AG04450 (cell line): ENCODE measurements around the gene SPAG4. TPM values are rescaled to one million over a fixed set of nuclear protein-coding genes. Genes with fewer than 3 reads are reported as not detected.

Experiments
- CTCF ChIA-PET: fragments of 300-600, 350-600 bp; formaldehyde crosslinking; extraction: SDS; loops from one replicate; lab custom pipeline; 2022; ENCODE audit warnings: antibody characterized with exemption, inconsistent platforms; lab: Charles Lee
- POLR2A ChIA-PET: fragments of 350-600 bp; formaldehyde crosslinking; extraction: SDS; loops from one replicate; lab custom pipeline; 2021; ENCODE audit warnings: antibody characterized with exemption, inconsistent platforms; lab: Yijun Ruan, JAX
- DNase-seq: peaks from one replicate; pipeline ENCODE4 v3.0.0-alpha.2; 2011; ENCODE audit warnings: low read depth, low spot score
- H3K27ac ChIP-seq: one replicate; pipeline ENCODE4 v1.5.1; 2012; ENCODE audit warnings: low read depth, low read length, control low read depth
- H3K27me3 ChIP-seq: one replicate; pipeline ENCODE4 v1.6.0; 2012; ENCODE audit warnings: low read length; ENCODE audit not compliant: control insufficient read depth, insufficient read depth
- H3K4me3 ChIP-seq: 2 replicates; pipeline ENCODE4 v1.5.1; 2011; ENCODE audit warnings: mild to moderate bottlenecking, low read depth, low read length, control low read depth
- H3K9me3 ChIP-seq: 2 replicates; pipeline ENCODE4 v1.5.1; 2012; ENCODE audit warnings: low read length; ENCODE audit not compliant: control insufficient read depth, insufficient read depth
- polyA plus RNA-seq: library from polyadenylated mRNA; depleted of rRNA; stranded (reverse); fragments of >200 nt; gene quantifications from 2 replicates; pipeline ENCODE4 v1.2.3, GENCODE V29; 2011
- TF ChIP-seq, protein P1 (sequence below): IDR thresholded peaks from 2 replicates; pipeline ENCODE4 v1.5.1; 2011; ENCODE audit warnings: low read depth, low read length, control low read depth, inconsistent platforms

SPAG4 gene
- polyA plus RNA-seq, 1 experiment, result 1.8 TPM

DNA sequence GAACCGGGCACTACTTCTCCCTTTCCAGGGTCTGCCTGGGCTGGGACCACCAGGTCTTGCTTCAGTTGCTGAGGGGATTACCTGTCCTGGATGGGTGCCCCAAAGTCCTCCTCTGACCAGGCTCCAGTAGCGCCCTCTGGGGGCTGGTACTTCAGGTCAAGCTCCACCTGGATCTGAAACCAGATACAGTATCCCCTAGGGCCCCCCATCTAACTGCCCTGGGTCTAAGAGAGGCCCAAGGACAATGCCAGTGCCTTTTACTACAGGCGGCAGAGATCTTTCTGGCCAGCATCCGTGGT, 11.2 kb upstream of the SPAG4 start:
- Histone ChIP-seq H3K9me3 (peaks cover 3% of the 10 kb centered on the region; the same call in 1 of the 2 replicates), H3K4me3 (no peak overlapping the region), H3K27ac (no peak overlapping the region), H3K27me3 (peaks cover 27% of the 10 kb centered on the region)
- DNase-seq, result no peak
- CTCF ChIA-PET, result no interaction called here
- TF ChIP-seq, protein P1, sequence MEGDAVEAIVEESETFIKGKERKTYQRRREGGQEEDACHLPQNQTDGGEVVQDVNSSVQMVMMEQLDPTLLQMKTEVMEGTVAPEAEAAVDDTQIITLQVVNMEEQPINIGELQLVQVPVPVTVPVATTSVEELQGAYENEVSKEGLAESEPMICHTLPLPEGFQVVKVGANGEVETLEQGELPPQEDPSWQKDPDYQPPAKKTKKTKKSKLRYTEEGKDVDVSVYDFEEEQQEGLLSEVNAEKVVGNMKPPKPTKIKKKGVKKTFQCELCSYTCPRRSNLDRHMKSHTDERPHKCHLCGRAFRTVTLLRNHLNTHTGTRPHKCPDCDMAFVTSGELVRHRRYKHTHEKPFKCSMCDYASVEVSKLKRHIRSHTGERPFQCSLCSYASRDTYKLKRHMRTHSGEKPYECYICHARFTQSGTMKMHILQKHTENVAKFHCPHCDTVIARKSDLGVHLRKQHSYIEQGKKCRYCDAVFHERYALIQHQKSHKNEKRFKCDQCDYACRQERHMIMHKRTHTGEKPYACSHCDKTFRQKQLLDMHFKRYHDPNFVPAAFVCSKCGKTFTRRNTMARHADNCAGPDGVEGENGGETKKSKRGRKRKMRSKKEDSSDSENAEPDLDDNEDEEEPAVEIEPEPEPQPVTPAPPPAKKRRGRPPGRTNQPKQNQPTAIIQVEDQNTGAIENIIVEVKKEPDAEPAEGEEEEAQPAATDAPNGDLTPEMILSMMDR, result peak; percentile 36
- POLR2A ChIA-PET, result no interaction called here

DNA sequence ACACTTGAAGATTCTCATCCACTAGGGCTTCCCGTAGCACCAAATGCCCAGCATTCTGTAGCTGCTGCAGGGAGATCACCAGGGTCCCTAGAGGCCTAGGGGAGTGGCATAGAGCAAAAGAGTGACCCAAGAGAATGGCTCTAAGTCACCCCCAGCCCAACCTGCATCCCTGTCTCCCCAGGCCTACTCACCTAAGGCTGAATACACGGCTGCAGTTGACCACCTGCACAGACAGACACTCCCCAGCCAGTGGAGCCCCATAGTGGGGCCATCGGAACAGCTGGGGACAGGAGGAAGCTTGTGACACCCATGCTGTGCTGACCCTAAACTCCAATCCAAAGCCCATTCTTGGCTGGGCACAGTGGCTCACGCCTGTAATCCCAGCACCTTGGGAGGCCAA, 9.5 kb upstream of the SPAG4 start:
- DNase-seq, result no peak
- ChIA-PET POLR2A (no interaction called here), CTCF (interaction anchor here (0.5 kb wide), 1 partner anchor 185 kb away, joined by 3 read pairs; no protein-coding TSS in a partner anchor)
- Histone ChIP-seq H3K4me3 (no peak overlapping the region), H3K9me3 (no peaks in the 10 kb centered on the region; the same call in 1 of the 2 replicates), H3K27me3 (peaks cover 15% of the 10 kb centered on the region), H3K27ac (no peak overlapping the region)
- TF ChIP-seq, protein P1, result no peak

DNA sequence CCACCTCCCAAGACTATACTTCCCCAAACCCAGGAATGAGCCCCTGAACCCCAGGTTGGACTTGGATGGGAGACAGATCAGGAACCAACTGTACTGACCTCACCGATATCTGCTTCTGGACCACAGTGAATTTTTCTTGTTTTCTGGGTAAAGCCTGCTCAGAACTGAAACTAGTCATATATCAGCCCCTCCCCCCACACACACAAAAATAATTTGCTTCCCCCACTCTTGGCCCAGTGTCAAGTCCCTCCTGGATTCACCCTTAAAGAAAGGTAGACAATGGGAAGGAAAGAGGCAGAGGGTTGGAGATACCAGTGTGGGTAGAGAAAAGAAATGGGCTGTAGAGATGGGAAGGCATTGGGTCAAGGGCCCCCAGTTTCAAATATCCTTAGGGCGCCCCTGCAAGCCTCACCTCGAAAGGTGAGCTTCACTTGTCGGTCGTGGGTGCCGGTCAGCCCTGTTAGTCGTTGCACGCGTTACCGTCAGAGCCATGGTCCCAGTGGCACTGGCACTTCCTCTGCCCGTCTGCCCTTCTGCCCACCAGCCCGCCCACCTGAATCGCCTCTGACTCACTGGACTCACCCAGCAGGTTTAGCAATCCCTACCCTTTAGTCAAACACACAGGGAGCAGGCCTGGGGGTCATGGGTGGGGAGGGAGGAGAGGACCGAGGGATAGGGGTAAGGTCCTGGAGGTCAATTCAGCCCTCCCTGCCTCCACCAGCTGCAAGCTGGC, 8.5 kb upstream of the SPAG4 start:
- H3K4me3 ChIP-seq, result no peak overlapping the region
- TF ChIP-seq, protein P1, result no peak
- no peak for DNase-seq
- POLR2A ChIA-PET, result no interaction called here
- H3K9me3 ChIP-seq, result no peaks in the 10 kb centered on the region; the same call in 1 of the 2 replicates
- CTCF ChIA-PET, result no interaction called here
- H3K27me3 ChIP-seq, result peaks cover 8% of the 10 kb centered on the region
- no peak overlapping the region for H3K27ac ChIP-seq

DNA sequence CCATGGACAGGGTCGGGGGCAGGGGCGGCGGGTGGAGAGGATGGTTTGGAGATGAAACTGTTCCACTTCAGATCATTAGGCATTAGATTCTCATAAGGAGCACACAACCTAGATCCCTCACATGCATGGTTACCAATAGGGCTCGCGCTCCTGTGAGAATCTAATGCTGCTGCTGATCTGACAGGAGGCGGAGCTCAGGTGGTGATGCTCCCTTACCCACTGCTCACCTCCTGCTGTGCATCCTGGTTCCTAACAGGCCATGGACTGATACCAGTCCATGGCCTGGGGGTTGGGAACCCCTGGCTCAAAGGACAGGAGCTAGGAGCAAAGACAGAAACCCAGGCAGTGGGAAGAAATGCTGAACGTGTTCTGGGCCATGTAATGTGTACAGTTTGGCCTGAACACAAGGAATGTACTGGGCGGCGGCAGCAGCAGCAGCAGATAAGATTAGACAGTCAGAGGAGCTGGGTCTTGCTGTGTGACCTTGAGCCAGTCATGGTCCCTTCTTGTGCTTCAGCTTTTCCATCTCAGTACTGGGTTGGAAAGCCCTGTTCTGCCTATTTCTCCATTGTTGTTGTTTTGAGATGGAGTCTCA, 4.7 kb upstream of the SPAG4 start:
- Histone ChIP-seq H3K27me3 (no peaks in the 10 kb centered on the region), H3K27ac (no peak overlapping the region), H3K9me3 (no peaks in the 10 kb centered on the region), H3K4me3 (no peak overlapping the region)
- POLR2A ChIA-PET, result no interaction called here
- DNase-seq, result no peak
- CTCF ChIA-PET, result no interaction called here
- TF ChIP-seq, protein P1, result no peak

DNA sequence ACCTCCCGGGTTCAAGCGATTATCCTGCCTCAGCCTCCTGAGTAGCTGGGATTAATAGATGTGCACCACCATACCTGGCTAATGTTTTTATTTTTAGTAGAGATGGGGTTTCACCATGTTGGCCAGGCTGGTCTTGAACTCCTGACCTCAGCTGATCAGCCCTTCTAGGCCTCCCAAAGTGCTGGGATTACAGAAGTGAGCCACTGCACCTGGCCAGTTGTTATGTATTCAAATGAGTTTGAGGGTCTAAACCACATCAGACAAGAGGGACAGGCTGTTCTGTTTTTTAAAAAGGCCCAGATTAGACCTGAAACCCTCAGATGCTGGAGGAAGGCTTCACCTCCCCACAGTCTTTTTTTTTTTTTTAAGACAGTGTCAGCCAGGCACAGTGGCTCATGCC, 4.1 kb upstream of the SPAG4 start:
- DNase-seq, result no peak
- POLR2A ChIA-PET, result no interaction called here
- no peak overlapping the region for H3K4me3 ChIP-seq
- H3K27me3 ChIP-seq, result no peaks in the 10 kb centered on the region
- no peaks in the 10 kb centered on the region; the same call in 1 of the 2 replicates for H3K9me3 ChIP-seq
- H3K27ac ChIP-seq, result no peak overlapping the region
- CTCF ChIA-PET, result no interaction called here
- TF ChIP-seq, protein P1, result no peak
